HEK293 (cell line): ENCODE results near the gene ING4.

Source experiments
- CTCF ChIP-seq: fragments of 450-650 bp; formaldehyde crosslinking; IDR thresholded peaks from 2 replicates; pipeline ENCODE4 v1.5.1; 2016; ENCODE audit warnings: missing biosample characterization, missing genetic modification characterization
- KLF1 ChIP-seq: fragments of 450-650 bp; formaldehyde crosslinking; IDR thresholded peaks from 2 replicates; pipeline ENCODE4 v1.5.1; 2016; ENCODE audit warnings: missing biosample characterization, missing genetic modification characterization
- REST ChIP-seq: fragments of 450-650 bp; formaldehyde crosslinking; IDR thresholded peaks from 2 replicates; pipeline ENCODE4 v1.5.1; 2016; ENCODE audit warnings: missing biosample characterization, missing genetic modification characterization
- ZBTB44 ChIP-seq: fragments of 450-650 bp; IDR thresholded peaks from 2 replicates; pipeline ENCODE4 v1.5.1; 2018; ENCODE audit warnings: missing biosample characterization, mild to moderate bottlenecking, missing genetic modification characterization
- ZBTB49 ChIP-seq: fragments of 450-650 bp; formaldehyde crosslinking; IDR thresholded peaks from 2 replicates; pipeline ENCODE4 v1.5.1; 2016; ENCODE audit warnings: missing biosample characterization, missing genetic modification characterization, low read depth
- ZNF132 ChIP-seq: fragments of 450-650 bp; formaldehyde crosslinking; IDR thresholded peaks from 2 replicates; pipeline ENCODE4 v1.5.1; 2017; ENCODE audit warnings: missing biosample characterization, missing genetic modification characterization, borderline replicate concordance
- ZNF501 ChIP-seq: fragments of 450-650 bp; formaldehyde crosslinking; IDR thresholded peaks from 2 replicates; pipeline ENCODE4 v1.5.1; 2016; ENCODE audit warnings: missing biosample characterization, missing genetic modification characterization
- ZNF513 ChIP-seq: fragments of 450-650 bp; IDR thresholded peaks from 2 replicates; pipeline ENCODE4 v1.5.1; 2018; ENCODE audit warnings: missing biosample characterization, missing genetic modification characterization
- ZNF555 ChIP-seq: fragments of 450-650 bp; formaldehyde crosslinking; conservative IDR thresholded peaks from 2 replicates; pipeline ENCODE4 v1.5.1; 2017; ENCODE audit warnings: missing biosample characterization, mild to moderate bottlenecking, missing genetic modification characterization, inconsistent platforms
- ZNF658 ChIP-seq: fragments of 450-650 bp; formaldehyde crosslinking; IDR thresholded peaks from 2 replicates; pipeline ENCODE4; 2016; ENCODE audit warnings: missing biosample characterization, missing genetic modification characterization
- ZXDB ChIP-seq: fragments of 450-650 bp; formaldehyde crosslinking; IDR thresholded peaks from 2 replicates; pipeline ENCODE4 v1.5.1; 2016; ENCODE audit warnings: missing biosample characterization, missing genetic modification characterization

GRCh38 chr12:6644903-6645302, 18.0 kb downstream of the ING4 start:
- TF ChIP-seq ZNF658 (no peak), ZNF501 (tag by site-specific recombination) (no peak), REST (tag by site-specific recombination) (no peak), ZBTB44 (tag by site-specific recombination) (no peak), ZBTB49 (no peak), ZXDB (tag by site-specific recombination) (no peak), ZNF132 (tag by site-specific recombination) (no peak), ZNF513 (tag by site-specific recombination) (no peak), CTCF (tag by site-specific recombination) (no peak), KLF1 (tag by site-specific recombination) (no peak), ZNF555 (tag by site-specific recombination) (no peak)
